Measurements from ENCODE around the gene ZNF207.

- TF ChIP-seq CTCF (IDR thresholded peaks at IDR 0.05; ENCODE audit: insufficient read depth, low read length, poor library complexity, severe bottlenecking) (no peak), EZH2phosphoT487 (conservative IDR thresholded peaks at IDR 0.05; ENCODE audit: low read length) (no peak)
Observed at GRCh38 chr17:32388613-32389459, 38.9 kb downstream of the ZNF207 start.

Measured in SU-DHL-6 (cell line).